Natural killer cell (primary cell): ENCODE measurements around the gene SCML2. TPM values are rescaled to one million over a fixed set of nuclear protein-coding genes. Genes with fewer than 3 reads are reported as not detected.

Source experiments
- ATAC-seq, 3 donors: fragments of 150-1000 bp in 2 of 3; fragments of 200-7000 bp in 1 of 3; cut with Tn5 transposase; 1 replicate in 1 of 3; 2 replicates in 2 of 3; pipeline ENCODE4 v1.10.0; 2021; ENCODE audit warnings: mild to moderate bottlenecking in 2 of 3, moderate library complexity in 2 of 3
- DNase-seq, 2 donors: peaks; one replicate each; pipeline versions ENCODE4 v3.0.0 to v3.0.0-alpha.2; 2013 to 2021; ENCODE audit warnings: mixed read lengths in 1 of 2
- H3K27ac ChIP-seq: one replicate; pipeline ENCODE4 v1.5.1; 2013; ENCODE audit warnings: mild to moderate bottlenecking, low read length
- H3K27me3 ChIP-seq: one replicate; pipeline ENCODE4 v1.6.1; 2013; ENCODE audit warnings: low read length; ENCODE audit not compliant: control insufficient read depth, insufficient read depth
- H3K36me3 ChIP-seq: one replicate; pipeline ENCODE4 v1.6.1; 2013; ENCODE audit warnings: low read length; ENCODE audit not compliant: control insufficient read depth, insufficient read depth
- H3K4me1 ChIP-seq: one replicate; pipeline ENCODE4 v1.6.1; 2013; ENCODE audit warnings: low read length; ENCODE audit not compliant: control insufficient read depth, insufficient read depth
- H3K4me3 ChIP-seq: one replicate; pipeline ENCODE4 v1.5.1; 2013; ENCODE audit warnings: low read length
- H3K9me3 ChIP-seq: one replicate; pipeline ENCODE4 v1.6.1; 2013; ENCODE audit warnings: low read length; ENCODE audit not compliant: control insufficient read depth, insufficient read depth
- H3K27ac Mint-ChIP-seq, 2 donors: one replicate each; pipeline ENCODE4 v1.8.0; 2022; ENCODE audit warnings: mild to moderate bottlenecking in 2 of 2, mixed read lengths in 2 of 2, moderate library complexity in 1 of 2
- H3K27me3 Mint-ChIP-seq, 2 donors: one replicate each; pipeline ENCODE4 v1.8.0; 2022; ENCODE audit warnings: low read depth in 2 of 2, mixed read lengths in 2 of 2
- H3K36me3 Mint-ChIP-seq: one replicate; pipeline ENCODE4 v1.8.0; 2022; ENCODE audit warnings: mixed read lengths
- H3K4me1 Mint-ChIP-seq, 2 donors: one replicate each; pipeline ENCODE4 v1.8.0; 2022; ENCODE audit warnings: mixed read lengths in 2 of 2
- H3K4me3 Mint-ChIP-seq: one replicate; pipeline ENCODE4 v1.8.0; 2022; ENCODE audit warnings: mild to moderate bottlenecking, moderate library complexity, mixed read lengths
- H3K9me3 Mint-ChIP-seq, 2 donors: one replicate each; pipeline ENCODE4 v1.8.0; 2022; ENCODE audit warnings: mixed read lengths in 2 of 2
- WGBS: methylation state at CpG from one replicate; pipeline ENCODE4 v1.1.7; 2013; ENCODE audit warnings: missing lambda C conversion rate; ENCODE audit not compliant: insufficient coverage; 5-methylcytosine and 5-hydroxymethylcytosine counted together
- intact Hi-C: fragments of 100-400 bp; cut with micrococcal nuclease; formaldehyde crosslinking; loops from one replicate; pipeline ENCODE4 v1.14.2; 2022
- total RNA-seq, 4 donors: library from RNA; stranded (reverse); fragments of 120-200 nt in 1 of 4; gene quantifications; one replicate each; pipeline versions ENCODE4 v1.2.3 to v1.2.4, GENCODE V29; 2013 to 2022
- TF ChIP-seq, protein P1 (sequence below): fragments of 200-600 bp; IDR thresholded peaks from one replicate; pipeline ENCODE4 v1.8.0; 2022; ENCODE audit warnings: antibody characterized with exemption

The SCML2 gene
- total RNA-seq, 3 donors from 2014 or later (not counting 1 experiment from before 2014, with no cell fraction given) = 0.21 to 0.50 (median 0.41) TPM

DNA sequence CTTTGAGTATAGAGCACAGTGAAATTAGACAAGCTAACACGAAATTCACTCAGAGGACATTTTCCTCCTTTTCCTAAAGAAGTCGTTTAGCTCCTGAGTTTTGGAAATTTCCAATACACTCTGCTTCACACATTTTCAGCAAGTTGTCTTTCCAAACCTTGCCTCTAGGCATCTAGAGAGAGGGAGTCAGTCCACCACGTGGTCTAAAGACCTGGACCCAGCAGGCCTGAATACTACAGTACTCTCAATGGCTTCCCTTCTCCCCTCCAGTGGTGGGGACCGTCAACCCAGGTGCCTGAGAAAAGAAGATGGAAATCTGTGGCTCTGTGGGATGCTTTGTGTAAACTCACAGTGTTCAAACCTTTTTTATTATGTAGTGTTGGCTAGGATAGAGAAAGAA is 13.9 kb upstream of the SCML2 start:
- H3K9me3 ChIP-seq = no peaks in the 10 kb centered on the region
- Mint-ChIP-seq H3K27ac (no peak overlapping the region), H3K4me3 (no peak overlapping the region), H3K36me3 (no peaks in the 10 kb centered on the region), H3K27me3 (peaks cover 0 to 3% of the 10 kb centered on the region in 2 donors), H3K9me3 (no peaks in the 10 kb centered on the region), H3K4me1 (no peaks in the 10 kb centered on the region)
- DNase-seq (no peak), ATAC-seq (no peak)
- no peaks in the 10 kb centered on the region for H3K4me1 ChIP-seq
- no peaks in the 10 kb centered on the region for H3K36me3 ChIP-seq
- intact Hi-C loops = no loop called here
- H3K27me3 ChIP-seq = no peaks in the 10 kb centered on the region
- no peak overlapping the region for H3K27ac ChIP-seq
- 93% methylated on average over 2 of the region's 4 CpGs for WGBS
- TF ChIP-seq, protein P1, sequence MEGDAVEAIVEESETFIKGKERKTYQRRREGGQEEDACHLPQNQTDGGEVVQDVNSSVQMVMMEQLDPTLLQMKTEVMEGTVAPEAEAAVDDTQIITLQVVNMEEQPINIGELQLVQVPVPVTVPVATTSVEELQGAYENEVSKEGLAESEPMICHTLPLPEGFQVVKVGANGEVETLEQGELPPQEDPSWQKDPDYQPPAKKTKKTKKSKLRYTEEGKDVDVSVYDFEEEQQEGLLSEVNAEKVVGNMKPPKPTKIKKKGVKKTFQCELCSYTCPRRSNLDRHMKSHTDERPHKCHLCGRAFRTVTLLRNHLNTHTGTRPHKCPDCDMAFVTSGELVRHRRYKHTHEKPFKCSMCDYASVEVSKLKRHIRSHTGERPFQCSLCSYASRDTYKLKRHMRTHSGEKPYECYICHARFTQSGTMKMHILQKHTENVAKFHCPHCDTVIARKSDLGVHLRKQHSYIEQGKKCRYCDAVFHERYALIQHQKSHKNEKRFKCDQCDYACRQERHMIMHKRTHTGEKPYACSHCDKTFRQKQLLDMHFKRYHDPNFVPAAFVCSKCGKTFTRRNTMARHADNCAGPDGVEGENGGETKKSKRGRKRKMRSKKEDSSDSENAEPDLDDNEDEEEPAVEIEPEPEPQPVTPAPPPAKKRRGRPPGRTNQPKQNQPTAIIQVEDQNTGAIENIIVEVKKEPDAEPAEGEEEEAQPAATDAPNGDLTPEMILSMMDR = no peak
- no peak overlapping the region for H3K4me3 ChIP-seq

DNA sequence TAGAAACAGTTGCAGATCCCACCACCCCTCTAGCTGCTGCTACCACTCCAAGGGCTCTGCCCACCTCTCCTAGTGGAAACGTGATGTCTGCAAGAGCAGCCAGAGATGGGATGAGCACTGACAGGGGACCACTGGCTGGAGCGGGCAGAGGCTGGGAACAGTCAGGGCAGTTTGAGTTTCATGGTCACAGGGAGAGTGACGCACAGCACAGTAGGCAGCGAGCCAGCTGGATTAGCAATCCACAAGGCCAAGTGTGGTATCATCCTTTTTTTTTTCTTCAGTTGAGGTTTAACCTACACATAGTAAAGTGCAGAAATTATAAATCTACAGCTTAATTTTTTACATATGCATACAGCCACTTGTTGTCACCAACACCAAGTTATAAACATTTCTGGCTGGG is 6.4 kb upstream of the SCML2 start:
- Histone ChIP-seq H3K27ac (no peak overlapping the region), H3K4me1 (no peaks in the 10 kb centered on the region), H3K9me3 (no peaks in the 10 kb centered on the region), H3K27me3 (no peaks in the 10 kb centered on the region), H3K4me3 (no peak overlapping the region), H3K36me3 (no peaks in the 10 kb centered on the region)
- Mint-ChIP-seq H3K27ac (no peak overlapping the region), H3K4me3 (no peak overlapping the region), H3K27me3 (peaks cover 3 to 6% of the 10 kb centered on the region in 2 donors), H3K36me3 (no peaks in the 10 kb centered on the region), H3K9me3 (no peaks in the 10 kb centered on the region), H3K4me1 (no peaks in the 10 kb centered on the region)
- ATAC-seq = no peak
- no peak for DNase-seq
- TF ChIP-seq, protein P1 = no peak
- intact Hi-C loops = no loop called here
- 88% methylated on average over 2 of the region's 4 CpGs for WGBS

DNA sequence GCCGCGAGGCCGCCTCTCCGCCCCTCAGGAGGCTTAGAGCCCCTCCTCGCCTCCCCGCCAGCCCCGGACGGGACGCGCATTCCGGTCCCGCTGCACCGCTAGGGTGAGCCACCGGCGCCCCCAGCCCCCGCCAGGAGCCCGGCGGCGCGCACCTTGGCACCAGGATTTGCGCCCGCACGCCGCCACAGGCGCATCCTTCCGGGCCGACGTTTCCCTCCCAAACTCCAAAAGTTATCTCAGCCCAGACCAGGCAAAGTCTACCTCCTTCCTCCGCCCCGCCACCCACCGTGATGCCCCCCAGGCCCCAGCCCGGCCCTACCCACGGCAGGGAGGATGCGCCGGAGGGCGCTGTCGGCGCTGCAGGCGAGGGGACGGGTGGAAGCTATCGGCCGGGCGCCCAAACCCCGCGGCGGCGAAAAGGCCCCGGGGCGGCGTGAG is 538 bp downstream of the SCML2 start:
- TF ChIP-seq, protein P1 = no peak
- Mint-ChIP-seq H3K27ac (no peak overlapping the region), H3K4me1 (no peaks in the 10 kb centered on the region), H3K36me3 (no peaks in the 10 kb centered on the region), H3K27me3 (peaks cover 6 to 32% of the 10 kb centered on the region in 2 donors), H3K4me3 (peak overlapping the region; percentile 65), H3K9me3 (no peaks in the 10 kb centered on the region)
- no peak overlapping the region for H3K4me3 ChIP-seq
- peaks cover 10% of the 10 kb centered on the region for H3K4me1 ChIP-seq
- under 1% methylated on average over 50 of the region's 50 CpGs for WGBS
- H3K9me3 ChIP-seq = no peaks in the 10 kb centered on the region
- intact Hi-C loops = no loop called here
- peak in 1 of 2 donors; percentile 39 for DNase-seq
- H3K27ac ChIP-seq = no peak overlapping the region
- peak in 2 of 3 donors; percentile 34 to 55 for ATAC-seq
- peaks cover 2% of the 10 kb centered on the region for H3K27me3 ChIP-seq
- no peaks in the 10 kb centered on the region for H3K36me3 ChIP-seq

DNA sequence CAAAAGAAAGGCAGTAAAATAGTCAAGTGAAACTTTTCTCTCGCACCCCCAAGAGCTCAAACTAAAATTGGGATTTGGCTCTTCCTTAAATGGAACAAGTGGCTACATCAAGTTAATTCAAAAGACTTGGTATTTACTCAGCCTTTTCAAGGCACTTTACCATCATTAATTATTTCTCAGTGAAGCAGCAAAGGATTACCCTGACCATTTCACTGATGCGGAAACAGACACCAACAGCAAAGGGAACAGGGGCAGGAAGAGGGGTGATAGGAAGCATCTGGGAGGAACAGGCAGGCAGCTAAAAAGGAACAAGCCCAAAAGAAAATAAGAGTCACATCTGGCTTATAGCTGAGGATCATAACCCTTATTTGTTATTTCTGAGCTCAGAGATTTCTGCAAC is 2.7 kb downstream of the SCML2 start:
- H3K4me1 Mint-ChIP-seq = no peaks in the 10 kb centered on the region
- H3K27ac ChIP-seq = no peak overlapping the region
- H3K36me3 ChIP-seq = no peaks in the 10 kb centered on the region
- no peaks in the 10 kb centered on the region for H3K36me3 Mint-ChIP-seq
- H3K27me3 Mint-ChIP-seq = peaks cover 6 to 26% of the 10 kb centered on the region in 2 donors
- DNase-seq = no peak
- intact Hi-C loops = no loop called here
- no peak for ATAC-seq
- H3K4me3 Mint-ChIP-seq = no peak overlapping the region
- whole genome bisulfite sequencing = 60% methylated on average over 1 of the region's 2 CpGs
- peaks cover 2% of the 10 kb centered on the region for H3K27me3 ChIP-seq
- H3K4me3 ChIP-seq = no peak overlapping the region
- H3K9me3 ChIP-seq = no peaks in the 10 kb centered on the region
- H3K27ac Mint-ChIP-seq = no peak overlapping the region
- peaks cover 10% of the 10 kb centered on the region for H3K4me1 ChIP-seq
- TF ChIP-seq, protein P1 = no peak
- H3K9me3 Mint-ChIP-seq = no peaks in the 10 kb centered on the region
